Neural cell (in vitro differentiated cells): ENCODE results near the gene PTH1R. TPM values are rescaled to one million over a fixed set of nuclear protein-coding genes. Genes with fewer than 3 reads are reported as not detected.

Source experiments
- H2AFZ ChIP-seq: fragments of 200-600, 300-800 bp; sonication (generic), shearing (Covaris generic); 2 replicates; pipeline ENCODE4 v1.6.0; 2014; ENCODE audit warnings: low read depth, mild to moderate bottlenecking, antibody characterized with exemption, low read length, moderate library complexity
- H3F3A ChIP-seq: fragments of 200-600 bp; shearing (Covaris generic); 2 replicates; pipeline ENCODE4 v1.6.1; 2016; ENCODE audit warnings: mild to moderate bottlenecking, moderate library complexity, mixed read lengths, antibody characterized with exemption, low read length; ENCODE audit not compliant: insufficient read depth, poor library complexity, severe bottlenecking
- H3K27ac ChIP-seq: fragments of 200-600, 300-800 bp; sonication (generic), shearing (Covaris generic); 2 replicates; pipeline ENCODE4 v1.5.1; 2014; ENCODE audit warnings: mild to moderate bottlenecking, low read length, moderate library complexity
- H3K27me3 ChIP-seq: fragments of 300-800, 200-600 bp; sonication (generic), shearing (Covaris generic); 2 replicates; pipeline ENCODE4 v1.6.0; 2014; ENCODE audit warnings: mild to moderate bottlenecking, low read depth, low read length, moderate library complexity; ENCODE audit not compliant: insufficient read depth
- H3K36me3 ChIP-seq: fragments of 300-800, 200-600 bp; sonication (generic), shearing (Covaris generic); 2 replicates; pipeline ENCODE4 v1.5.1; 2014; ENCODE audit warnings: mild to moderate bottlenecking, antibody characterized with exemption, low read length, moderate library complexity; ENCODE audit not compliant: insufficient read depth
- H3K4me2 ChIP-seq: fragments of 300-800, 200-600 bp; sonication (generic), shearing (Covaris generic); 2 replicates; pipeline ENCODE4 v1.6.0; 2014; ENCODE audit warnings: mild to moderate bottlenecking, low read length
- H3K4me3 ChIP-seq: fragments of 300-800, 200-600 bp; sonication (generic), shearing (Covaris generic); 2 replicates; pipeline ENCODE4 v1.5.1; 2014; ENCODE audit warnings: mild to moderate bottlenecking, low read length, moderate library complexity
- H3K79me2 ChIP-seq: fragments of 200-600 bp; shearing (Covaris generic); replicated peaks from 2 replicates; pipeline ENCODE4 v1.6.0; 2014; ENCODE audit warnings: mild to moderate bottlenecking, low read length, moderate library complexity; ENCODE audit not compliant: insufficient read depth
- H3K9ac ChIP-seq: fragments of 300-800, 200-600 bp; sonication (generic), shearing (Covaris generic); 2 replicates; pipeline ENCODE4 v1.6.1; 2016; ENCODE audit warnings: mild to moderate bottlenecking, low read length, mixed read lengths
- H3K9me2 ChIP-seq: fragments of 200-600 bp; shearing (Covaris generic); 2 replicates; pipeline ENCODE4 v1.6.1; 2016; ENCODE audit warnings: mild to moderate bottlenecking, low read length, mixed read lengths; ENCODE audit not compliant: insufficient read depth
- H3K9me3 ChIP-seq: fragments of 200-600, 300-800 bp; sonication (generic), shearing (Covaris generic); 2 replicates; pipeline ENCODE4 v1.6.1; 2016; ENCODE audit warnings: mild to moderate bottlenecking, mixed run types, low read length, moderate library complexity, mixed read lengths
- H4K20me1 ChIP-seq: fragments of 200-600 bp; shearing (Covaris generic); 2 replicates; pipeline ENCODE4 v1.6.1; 2016; ENCODE audit warnings: mild to moderate bottlenecking, mixed run types; ENCODE audit not compliant: insufficient read depth
- EP300 ChIP-seq: fragments of 450-650 bp; conservative IDR thresholded peaks from 2 replicates; pipeline ENCODE4 v1.6.1; 2014; ENCODE audit warnings: antibody characterized with exemption, mild to moderate bottlenecking, moderate library complexity; ENCODE audit not compliant: poor library complexity, severe bottlenecking
- EZH2 ChIP-seq: fragments of 200-600, 300-800 bp; shearing (Covaris generic), sonication (generic); IDR thresholded peaks from 2 replicates; pipeline ENCODE4 v1.6.1; 2014; ENCODE audit warnings: antibody characterized with exemption, low read length, borderline replicate concordance, mild to moderate bottlenecking; ENCODE audit not compliant: insufficient read depth, poor library complexity, severe bottlenecking
- MXI1 ChIP-seq: fragments of 450-650 bp; conservative IDR thresholded peaks from 2 replicates; pipeline ENCODE4 v1.6.1; 2014; ENCODE audit warnings: antibody characterized with exemption, mild to moderate bottlenecking; ENCODE audit not compliant: poor library complexity, severe bottlenecking
- POLR2AphosphoS5 ChIP-seq: IDR thresholded peaks from 2 replicates; pipeline ENCODE4 v1.6.1; 2012
- RAD21 ChIP-seq: fragments of 450-650 bp; conservative IDR thresholded peaks from 2 replicates; pipeline ENCODE4 v1.6.1; 2014; ENCODE audit warnings: antibody characterized with exemption, mild to moderate bottlenecking, moderate library complexity
- REST ChIP-seq: IDR thresholded peaks from 2 replicates; pipeline ENCODE4 v1.6.1; 2012; ENCODE audit warnings: borderline replicate concordance
- SMC3 ChIP-seq: fragments of 450-650 bp; conservative IDR thresholded peaks from 2 replicates; pipeline ENCODE4 v1.6.1; 2014; ENCODE audit warnings: antibody characterized with exemption, mild to moderate bottlenecking, moderate library complexity; ENCODE audit not compliant: poor library complexity
- TAF1 ChIP-seq: IDR thresholded peaks from 2 replicates; pipeline ENCODE4 v1.6.1; 2012; ENCODE audit warnings: low read depth
- polyA plus RNA-seq: library from polyadenylated mRNA; depleted of rRNA; stranded (reverse); fragments of >200 nt; gene quantifications from 2 replicates; pipeline ENCODE4 v1.2.3, GENCODE V29; 2014
- TF ChIP-seq, protein P1 (sequence below): fragments of 450-650 bp; IDR thresholded peaks from 2 replicates; pipeline ENCODE4 v1.5.1; 2014; ENCODE audit warnings: antibody characterized with exemption, mild to moderate bottlenecking, moderate library complexity; ENCODE audit not compliant: poor library complexity, severe bottlenecking

The PTH1R gene
- polyA plus RNA-seq, 1 donor from 2014 or later, result not detected

- Histone ChIP-seq H3K4me3 (no peak overlapping the region), H3K36me3 (no peaks in the 10 kb centered on the region), H2AFZ (no peak overlapping the region), H3K9me3 (no peaks in the 10 kb centered on the region), H3K9me2 (no peaks in the 10 kb centered on the region), H3K27ac (no peak overlapping the region), H3K4me2 (no peak overlapping the region), H3K27me3 (no peaks in the 10 kb centered on the region), H3F3A (no peaks in the 10 kb centered on the region), H4K20me1 (no peaks in the 10 kb centered on the region), H3K9ac (no peak overlapping the region), H3K79me2 (no peaks in the 10 kb centered on the region)
- TF ChIP-seq REST (no peak), SMC3 (no peak), EZH2 (no peak), RAD21 (no peak)
Measured at GRCh38 chr3:46831316-46831715, 46.2 kb upstream of the PTH1R start.

- TF ChIP-seq TAF1 (no peak), MXI1 (no peak), SMC3 (no peak), EZH2 (no peak), REST (no peak), RAD21 (no peak), POLR2AphosphoS5 (no peak), EP300 (no peak)
- TF ChIP-seq, protein P1, sequence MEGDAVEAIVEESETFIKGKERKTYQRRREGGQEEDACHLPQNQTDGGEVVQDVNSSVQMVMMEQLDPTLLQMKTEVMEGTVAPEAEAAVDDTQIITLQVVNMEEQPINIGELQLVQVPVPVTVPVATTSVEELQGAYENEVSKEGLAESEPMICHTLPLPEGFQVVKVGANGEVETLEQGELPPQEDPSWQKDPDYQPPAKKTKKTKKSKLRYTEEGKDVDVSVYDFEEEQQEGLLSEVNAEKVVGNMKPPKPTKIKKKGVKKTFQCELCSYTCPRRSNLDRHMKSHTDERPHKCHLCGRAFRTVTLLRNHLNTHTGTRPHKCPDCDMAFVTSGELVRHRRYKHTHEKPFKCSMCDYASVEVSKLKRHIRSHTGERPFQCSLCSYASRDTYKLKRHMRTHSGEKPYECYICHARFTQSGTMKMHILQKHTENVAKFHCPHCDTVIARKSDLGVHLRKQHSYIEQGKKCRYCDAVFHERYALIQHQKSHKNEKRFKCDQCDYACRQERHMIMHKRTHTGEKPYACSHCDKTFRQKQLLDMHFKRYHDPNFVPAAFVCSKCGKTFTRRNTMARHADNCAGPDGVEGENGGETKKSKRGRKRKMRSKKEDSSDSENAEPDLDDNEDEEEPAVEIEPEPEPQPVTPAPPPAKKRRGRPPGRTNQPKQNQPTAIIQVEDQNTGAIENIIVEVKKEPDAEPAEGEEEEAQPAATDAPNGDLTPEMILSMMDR, result no peak
Measured at GRCh38 chr3:46831841-46832240, 45.7 kb upstream of the PTH1R start.

More at GRCh38 chr3:46831841-46832240, 45.7 kb upstream of the PTH1R start:
- Histone ChIP-seq H3K4me2 (no peak overlapping the region), H3K27ac (no peak overlapping the region), H3F3A (no peaks in the 10 kb centered on the region), H2AFZ (no peak overlapping the region), H3K9ac (no peak overlapping the region), H3K79me2 (no peaks in the 10 kb centered on the region), H3K4me3 (no peak overlapping the region), H3K9me3 (no peaks in the 10 kb centered on the region), H3K27me3 (no peaks in the 10 kb centered on the region), H4K20me1 (no peaks in the 10 kb centered on the region), H3K9me2 (no peaks in the 10 kb centered on the region), H3K36me3 (no peaks in the 10 kb centered on the region)
